NT2/D1 (cell line): ENCODE measurements around the gene HNRNPF.
A peak's percentile ranks its signal among the peaks of the same experiment; 100 is the strongest.

Experiments used
- DNase-seq: peaks from one replicate; pipeline ENCODE4 v3.0.0-alpha.2; 2011; ENCODE audit warnings: low read depth, low spot score
- H3K27me3 ChIP-seq: 2 replicates; pipeline ENCODE4 v1.6.0; 2011; ENCODE audit warnings: mild to moderate bottlenecking; ENCODE audit not compliant: insufficient read length, insufficient read depth
- H3K36me3 ChIP-seq: 2 replicates; pipeline ENCODE4 v1.6.1; 2011; ENCODE audit warnings: mild to moderate bottlenecking, low read length, mixed read lengths; ENCODE audit not compliant: insufficient read depth, insufficient read length
- H3K4me1 ChIP-seq: 2 replicates; pipeline ENCODE4 v1.5.1; 2011; ENCODE audit not compliant: insufficient read depth, insufficient read length
- H3K4me3 ChIP-seq: 2 replicates; pipeline ENCODE4 v1.5.1; 2011; ENCODE audit warnings: low read depth; ENCODE audit not compliant: insufficient read length
- H3K9ac ChIP-seq: 2 replicates; pipeline ENCODE4 v1.6.0; 2011; ENCODE audit warnings: low read depth; ENCODE audit not compliant: insufficient read length
- H3K9me3 ChIP-seq: 2 replicates; pipeline ENCODE4 v1.5.1; 2011; ENCODE audit warnings: mild to moderate bottlenecking, low read length; ENCODE audit not compliant: insufficient read depth
- SUZ12 ChIP-seq: IDR thresholded peaks from 2 replicates; pipeline ENCODE4 v1.6.1; 2011; ENCODE audit not compliant: insufficient read length, insufficient read depth; ENCODE audit errors: extremely low read depth
- YY1 ChIP-seq: IDR thresholded peaks from 2 replicates; pipeline ENCODE4 v1.6.1; 2011; ENCODE audit not compliant: insufficient read length, insufficient read depth
- ZNF274 ChIP-seq: IDR thresholded peaks from 2 replicates; pipeline ENCODE4 v1.6.1; 2011; ENCODE audit warnings: mild to moderate bottlenecking, low read depth, low read length

HNRNPF gene

DNA sequence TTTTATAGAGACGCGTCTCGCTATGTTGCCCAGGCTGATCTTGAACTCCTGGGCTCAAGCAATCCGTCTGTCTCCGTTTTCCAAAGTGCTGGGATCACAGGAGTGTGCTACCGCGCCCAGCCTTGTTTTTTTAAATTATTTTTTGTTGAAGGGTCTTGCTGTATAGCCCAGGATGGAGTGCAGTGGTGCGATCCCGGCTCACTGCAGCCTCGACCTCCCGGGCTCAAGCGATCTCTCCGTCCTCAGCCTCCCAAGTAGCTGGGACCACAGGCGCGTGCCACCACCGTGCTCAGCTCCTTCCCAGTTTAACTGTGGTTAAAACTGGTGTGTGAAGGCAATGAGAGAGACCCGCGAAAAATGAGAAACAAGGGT lies 11.0 kb upstream of the HNRNPF start:
- no peak for TF ChIP-seq YY1
- no peak for TF ChIP-seq SUZ12
- no peak for TF ChIP-seq ZNF274
- Histone ChIP-seq H3K9ac (peak overlapping the region; percentile 56), H3K9me3 (peaks cover 4% of the 10 kb centered on the region; the same call in 1 of the 2 replicates), H3K36me3 (no peaks in the 10 kb centered on the region), H3K27me3 (no peaks in the 10 kb centered on the region), H3K4me3 (no peak overlapping the region), H3K4me1 (no peaks in the 10 kb centered on the region)
- no peak for DNase-seq

DNA sequence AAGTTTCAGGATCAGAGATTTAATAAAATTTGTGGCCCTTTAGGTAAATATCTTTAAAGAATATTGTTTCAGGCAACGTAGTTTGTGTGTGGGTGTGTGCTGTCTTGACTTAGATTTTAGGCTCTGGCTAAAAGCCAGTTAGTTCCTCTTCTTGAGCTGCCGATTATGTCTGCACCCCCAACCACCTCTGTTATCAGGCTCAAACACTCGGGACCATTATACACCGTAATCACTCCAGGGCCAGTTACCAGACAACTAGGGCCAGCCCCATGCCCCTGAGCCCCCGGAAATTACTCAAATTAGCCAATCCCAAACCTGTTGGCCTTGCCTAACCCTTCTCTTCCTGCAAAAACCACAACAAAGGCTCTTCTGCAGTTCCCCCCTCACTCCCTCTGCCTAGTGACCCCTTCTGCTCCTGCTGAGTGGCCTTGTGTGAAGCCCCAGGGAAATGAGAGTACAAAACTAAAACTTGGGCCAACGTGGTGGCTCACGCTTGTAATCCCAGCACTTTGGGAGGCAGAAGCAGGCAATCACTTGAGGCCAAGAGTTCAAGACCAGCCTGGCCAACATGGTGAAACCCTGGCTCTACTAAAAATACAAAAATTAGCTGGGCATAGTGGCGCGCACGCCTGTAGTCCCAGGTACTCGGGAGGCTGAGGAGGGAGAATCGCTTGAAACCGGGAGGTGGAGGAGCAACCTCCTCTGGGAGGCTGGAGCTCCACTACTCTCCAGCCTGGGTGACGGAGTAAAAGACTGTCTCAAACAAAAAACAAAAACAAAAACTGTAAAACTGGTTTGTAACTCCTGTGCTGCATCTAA lies 9.2 kb upstream of the HNRNPF start:
- Histone ChIP-seq H3K27me3 (no peaks in the 10 kb centered on the region), H3K36me3 (no peaks in the 10 kb centered on the region), H3K9ac (no peak overlapping the region), H3K4me3 (no peak overlapping the region), H3K9me3 (peaks cover 4% of the 10 kb centered on the region; the same call in 1 of the 2 replicates), H3K4me1 (no peaks in the 10 kb centered on the region)
- no peak for DNase-seq
- TF ChIP-seq ZNF274 (no peak), SUZ12 (no peak), YY1 (no peak)

DNA sequence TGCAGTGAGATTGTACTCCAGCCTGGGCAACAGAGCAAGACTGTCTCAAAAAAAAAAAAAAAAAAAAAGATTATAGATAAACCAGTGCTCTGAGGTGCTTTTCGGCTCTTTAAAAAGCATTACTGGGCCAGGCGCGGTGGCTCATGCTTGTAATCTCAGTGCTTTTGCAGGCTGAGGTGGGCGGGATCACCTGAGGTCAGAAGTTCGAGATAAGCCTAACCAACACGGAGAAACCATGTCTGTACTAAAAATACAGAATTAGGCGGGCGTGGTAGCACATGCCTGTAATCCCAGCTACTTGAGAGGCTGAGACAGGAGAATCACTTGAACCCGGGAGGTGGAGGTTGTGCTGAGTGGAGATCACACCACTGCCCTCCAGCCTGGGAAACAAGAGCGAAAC lies 6.6 kb upstream of the HNRNPF start:
- Histone ChIP-seq H3K4me1 (no peaks in the 10 kb centered on the region), H3K27me3 (no peaks in the 10 kb centered on the region), H3K36me3 (no peaks in the 10 kb centered on the region), H3K9me3 (no peaks in the 10 kb centered on the region; the same call in 1 of the 2 replicates), H3K4me3 (no peak overlapping the region), H3K9ac (no peak overlapping the region)
- DNase-seq: no peak
- TF ChIP-seq YY1: no peak
- no peak for TF ChIP-seq SUZ12
- TF ChIP-seq ZNF274: no peak

DNA sequence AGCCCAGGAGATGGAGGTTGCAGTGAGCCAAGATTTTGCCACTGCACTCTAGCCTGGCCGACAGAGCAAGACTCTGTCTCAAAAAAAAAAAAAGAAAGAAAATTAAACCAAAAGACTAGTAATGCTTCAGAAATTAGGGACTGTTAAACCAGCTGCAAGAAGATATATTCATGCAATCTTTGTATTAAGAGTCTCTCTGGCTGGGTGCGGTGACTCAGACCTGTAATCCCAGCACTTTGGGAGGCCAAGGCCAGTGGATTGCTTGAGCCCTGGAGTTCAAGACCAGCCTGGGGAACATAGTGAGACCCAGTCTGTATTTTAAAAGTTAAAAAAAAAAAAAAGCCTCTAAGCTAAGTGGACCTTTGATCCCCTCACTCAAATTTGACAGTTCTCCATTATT lies 2.5 kb upstream of the HNRNPF start:
- H3K9ac ChIP-seq: no peak overlapping the region
- no peak overlapping the region for H3K4me3 ChIP-seq
- TF ChIP-seq YY1: no peak
- TF ChIP-seq SUZ12: no peak
- TF ChIP-seq ZNF274: no peak
- H3K4me1 ChIP-seq: no peaks in the 10 kb centered on the region
- no peaks in the 10 kb centered on the region for H3K9me3 ChIP-seq
- H3K36me3 ChIP-seq: no peaks in the 10 kb centered on the region
- no peak for DNase-seq
- no peaks in the 10 kb centered on the region for H3K27me3 ChIP-seq

DNA sequence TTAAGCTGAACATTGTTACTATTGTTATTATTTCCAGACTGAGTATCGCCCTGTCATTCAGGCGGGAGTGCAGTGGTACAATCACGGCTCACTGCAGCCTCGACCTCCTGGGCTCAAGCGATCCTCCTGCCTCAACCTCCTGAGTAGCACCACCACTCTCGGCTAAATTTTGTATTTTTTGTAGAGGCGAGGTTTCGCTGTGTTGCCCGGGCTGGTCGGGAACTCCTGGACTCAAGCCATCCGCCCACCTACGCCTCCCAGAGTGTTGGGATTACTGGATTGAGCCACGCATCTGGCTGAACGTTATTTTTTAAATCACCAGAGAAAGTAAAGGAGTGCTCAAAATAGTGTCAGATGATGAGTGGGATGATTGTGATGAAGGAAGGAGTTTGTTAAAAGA lies 1.4 kb upstream of the HNRNPF start:
- Histone ChIP-seq H3K9ac (peak overlapping the region; percentile 93), H3K36me3 (peaks cover 6% of the 10 kb centered on the region), H3K4me1 (no peaks in the 10 kb centered on the region), H3K4me3 (peak overlapping the region; percentile 61), H3K27me3 (no peaks in the 10 kb centered on the region), H3K9me3 (no peaks in the 10 kb centered on the region)
- no peak for DNase-seq
- TF ChIP-seq YY1 (no peak), SUZ12 (no peak), ZNF274 (no peak)

DNA sequence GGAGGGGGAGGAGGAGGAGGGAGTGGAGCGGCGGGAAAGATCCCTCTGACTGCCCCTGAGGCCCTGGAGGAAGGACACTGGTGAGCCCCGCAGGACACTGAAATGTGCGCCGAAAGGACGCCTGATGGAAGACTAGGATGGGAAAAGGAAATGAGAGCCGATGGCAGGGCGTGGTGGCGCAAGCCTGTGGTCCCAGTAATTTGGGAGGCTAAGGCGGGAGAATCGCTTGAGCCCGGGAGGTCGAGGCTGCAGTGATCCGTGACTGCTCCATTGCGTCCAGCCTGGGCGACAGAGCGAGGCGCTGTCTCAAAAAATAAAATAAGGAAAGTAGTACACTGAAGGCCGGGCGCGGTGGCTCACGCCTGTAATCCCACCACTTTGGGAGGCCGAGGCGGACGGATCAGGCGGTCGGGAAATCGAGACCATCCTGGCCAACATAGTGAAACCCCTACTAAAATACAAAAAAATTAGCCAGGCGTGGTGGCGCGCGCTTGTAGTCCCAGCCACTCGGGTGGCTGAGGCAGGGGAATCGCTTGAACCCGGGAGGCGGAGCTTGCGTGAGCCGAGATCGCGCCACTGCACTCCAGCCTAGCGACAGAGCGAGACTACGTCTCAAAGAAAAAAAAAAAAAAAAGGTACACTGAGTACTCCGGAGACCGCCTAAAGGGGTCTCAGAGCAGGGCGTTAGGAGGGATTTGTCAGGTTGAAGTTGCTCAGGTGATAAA lies 561 bp upstream of the HNRNPF start:
- H3K9me3 ChIP-seq: no peaks in the 10 kb centered on the region
- peak overlapping the region; percentile 61 for H3K4me3 ChIP-seq
- H3K4me1 ChIP-seq: no peaks in the 10 kb centered on the region
- no peaks in the 10 kb centered on the region for H3K27me3 ChIP-seq
- H3K36me3 ChIP-seq: peaks cover 9% of the 10 kb centered on the region
- no peak for DNase-seq
- H3K9ac ChIP-seq: peak overlapping the region; percentile 93
- TF ChIP-seq SUZ12: no peak
- TF ChIP-seq YY1: no peak
- no peak for TF ChIP-seq ZNF274

DNA sequence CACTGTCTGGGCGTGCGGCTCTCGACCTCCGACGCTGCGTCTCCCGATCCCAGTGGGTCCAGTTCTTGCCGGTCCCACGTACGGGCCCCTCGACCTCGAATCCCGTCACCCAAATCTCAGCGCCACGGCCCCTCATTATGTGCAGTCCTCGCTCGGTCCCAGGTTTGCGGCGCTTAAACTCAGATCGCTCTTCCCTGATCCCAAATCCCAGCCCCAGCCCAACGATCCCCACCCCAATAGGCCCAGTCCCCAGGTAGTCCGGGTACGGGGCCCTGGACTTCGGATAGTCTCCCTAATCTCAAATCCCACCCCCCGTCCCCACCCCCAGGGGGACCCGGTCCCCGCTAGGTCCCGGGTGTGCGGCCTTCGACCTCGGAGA lies 666 bp downstream of the HNRNPF start:
- no peak for TF ChIP-seq SUZ12
- no peak for TF ChIP-seq ZNF274
- no peak for TF ChIP-seq YY1
- DNase-seq: no peak
- Histone ChIP-seq H3K27me3 (no peaks in the 10 kb centered on the region), H3K9ac (peak overlapping the region; percentile 91), H3K36me3 (peaks cover 10% of the 10 kb centered on the region), H3K4me1 (peaks cover 2% of the 10 kb centered on the region), H3K4me3 (peak overlapping the region; percentile 79), H3K9me3 (no peaks in the 10 kb centered on the region)
